ENCODE data around the gene RAB8B. TPM values are rescaled to one million over a fixed set of nuclear protein-coding genes. Genes with fewer than 3 reads are reported as not detected.
"Not testable (repeated sequence)": the region's sequence is repeated elsewhere in the genome, so short reads cannot be mapped to it uniquely, and the experiment has no call there.

RAB8B gene
- total RNA-seq, 3 donors from 2014 or later, result 127 to 166 (median 152) TPM

GRCh38 chr15:63231706-63232105 is 42.3 kb downstream of the RAB8B start:
- no peaks in the 10 kb centered on the region for H3K9me3 Mint-ChIP-seq
- no peak overlapping the region for H3K4me3 Mint-ChIP-seq
- peaks cover 31% of the 10 kb centered on the region for H3K36me3 Mint-ChIP-seq (ENCODE audit: insufficient read depth)
- DNase-seq (no peak), ATAC-seq (no peak)
- no peaks in the 10 kb centered on the region for H3K27me3 Mint-ChIP-seq (ENCODE audit: low read depth)
- peaks cover 77% of the 10 kb centered on the region for H3K4me1 Mint-ChIP-seq (ENCODE audit: low read depth)

GRCh38 chr15:63232405-63232804 is 43.0 kb downstream of the RAB8B start:
- Mint-ChIP-seq H3K36me3 (ENCODE audit: insufficient read depth) (peaks cover 34% of the 10 kb centered on the region), H3K4me3 (no peak overlapping the region), H3K27me3 (ENCODE audit: low read depth) (no peaks in the 10 kb centered on the region), H3K9me3 (no peaks in the 10 kb centered on the region), H3K4me1 (ENCODE audit: low read depth) (peaks cover 78% of the 10 kb centered on the region)
- DNase-seq, result no peak
- ATAC-seq, result no peak

DNA sequence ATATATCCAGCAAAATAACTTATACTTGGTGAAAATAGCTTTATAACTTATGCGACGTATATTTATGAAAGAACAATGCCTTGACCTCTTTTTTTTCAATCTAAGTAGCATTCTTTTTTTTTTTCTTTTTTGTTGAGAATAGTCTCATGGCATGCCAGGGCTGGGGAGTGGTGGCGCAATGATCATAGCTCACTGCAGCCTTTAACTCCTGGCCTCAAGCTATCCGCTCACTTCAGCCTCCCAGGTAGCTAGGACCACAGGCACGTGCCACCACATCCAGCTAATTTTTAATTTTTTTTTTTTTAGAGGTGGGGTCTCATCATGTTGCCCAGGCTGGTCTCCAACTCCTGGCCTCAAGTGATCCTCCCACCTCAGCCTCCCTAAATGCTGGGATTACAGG is 43.5 kb downstream of the RAB8B start:
- Mint-ChIP-seq H3K27me3 (ENCODE audit: low read depth) (no peaks in the 10 kb centered on the region), H3K36me3 (ENCODE audit: insufficient read depth) (peaks cover 33% of the 10 kb centered on the region), H3K4me1 (ENCODE audit: low read depth) (peaks cover 78% of the 10 kb centered on the region), H3K4me3 (no peak overlapping the region), H3K9me3 (no peaks in the 10 kb centered on the region)
- no peak for ATAC-seq
- DNase-seq, result no peak

DNA sequence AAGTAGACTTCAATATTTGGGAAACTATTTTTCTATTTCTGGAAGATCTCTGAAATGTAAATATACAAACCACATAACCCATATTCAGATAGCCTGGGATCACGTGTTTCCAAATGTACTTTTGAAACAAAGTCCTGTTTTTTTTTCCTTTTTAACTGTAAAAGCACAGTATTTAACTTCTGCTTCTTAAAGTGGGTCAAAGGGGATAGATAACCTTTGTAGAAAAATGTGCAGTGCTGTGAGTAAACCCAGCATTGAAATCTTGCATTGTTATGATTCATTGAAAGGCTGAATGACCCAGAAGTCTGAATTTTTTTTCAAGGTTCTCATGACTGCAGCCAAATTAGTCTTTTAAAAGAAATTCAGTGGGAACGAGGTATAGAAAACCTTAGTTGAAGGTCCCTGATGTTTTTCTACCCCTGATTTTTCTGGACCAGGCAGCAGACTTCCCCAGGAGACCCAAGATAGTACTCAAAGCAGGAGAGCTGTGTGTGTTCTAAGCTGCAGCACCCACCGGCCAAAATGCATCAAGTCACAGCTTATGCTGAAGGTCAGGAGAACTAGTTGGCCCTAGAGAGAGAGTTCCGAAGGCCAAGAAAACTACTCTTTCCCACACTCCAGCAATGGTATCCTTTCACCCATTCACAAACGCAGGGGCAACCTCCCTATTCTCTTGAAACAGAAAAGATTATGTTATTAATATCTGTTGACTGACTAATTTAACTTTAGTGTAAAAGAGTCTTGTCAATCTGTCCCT is 44.4 kb downstream of the RAB8B start:
- DNase-seq (no peak), ATAC-seq (peak; percentile 45 to 46)
- Mint-ChIP-seq H3K36me3 (ENCODE audit: insufficient read depth) (peaks cover 27% of the 10 kb centered on the region), H3K9me3 (no peaks in the 10 kb centered on the region), H3K27me3 (ENCODE audit: low read depth) (no peaks in the 10 kb centered on the region), H3K4me3 (peak overlapping the region; percentile 11), H3K4me1 (ENCODE audit: low read depth) (peaks cover 76% of the 10 kb centered on the region)

DNA sequence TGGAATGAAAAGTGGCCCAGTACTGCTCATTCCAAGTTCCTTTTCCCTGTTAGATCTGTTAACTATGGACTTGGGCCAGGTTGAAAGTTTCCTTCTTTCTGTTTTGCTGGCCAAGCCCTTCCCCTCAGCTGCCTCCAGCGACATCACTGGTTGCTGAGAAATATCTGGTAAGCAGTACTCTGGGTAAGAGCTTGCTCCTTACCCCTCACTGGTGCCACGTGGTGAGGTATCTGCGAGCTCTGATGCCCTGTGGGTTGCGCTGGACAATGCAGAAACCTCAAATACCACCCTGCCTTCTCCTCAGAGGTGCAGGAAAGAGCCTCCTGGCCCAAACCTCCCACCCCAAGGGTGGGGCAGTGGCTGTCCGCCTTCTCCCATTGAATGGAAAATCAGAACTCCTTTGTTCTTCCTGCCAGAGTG is 45.1 kb downstream of the RAB8B start:
- Mint-ChIP-seq H3K27me3 (ENCODE audit: low read depth) (no peaks in the 10 kb centered on the region), H3K4me1 (ENCODE audit: low read depth) (peaks cover 75% of the 10 kb centered on the region), H3K9me3 (no peaks in the 10 kb centered on the region), H3K4me3 (no peak overlapping the region), H3K36me3 (ENCODE audit: insufficient read depth) (peaks cover 25% of the 10 kb centered on the region)
- DNase-seq (no peak), ATAC-seq (no peak)

DNA sequence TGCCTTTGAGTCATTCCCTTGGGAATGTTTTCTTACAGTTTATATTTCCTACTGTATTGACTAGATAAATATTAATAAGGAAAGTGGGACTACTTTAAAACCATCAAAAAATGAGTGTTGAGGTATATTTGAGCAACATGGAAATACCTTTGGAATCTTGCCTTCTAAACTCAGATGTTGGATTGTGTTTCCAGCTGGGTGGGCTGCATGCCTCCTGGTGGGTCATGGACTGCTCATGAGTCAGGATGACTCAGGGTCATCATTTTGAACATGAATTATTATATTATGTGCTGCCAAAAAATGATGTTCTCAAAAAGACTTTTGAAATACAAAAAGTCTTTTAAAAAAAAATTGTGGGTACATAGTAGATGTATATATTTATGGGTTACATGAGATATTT is 46.9 kb downstream of the RAB8B start:
- DNase-seq (no peak), ATAC-seq (no peak)
- H3K4me3 Mint-ChIP-seq, result no peak overlapping the region
- H3K27me3 Mint-ChIP-seq (ENCODE audit: low read depth), result no peaks in the 10 kb centered on the region
- H3K4me1 Mint-ChIP-seq (ENCODE audit: low read depth), result peaks cover 70% of the 10 kb centered on the region
- H3K36me3 Mint-ChIP-seq (ENCODE audit: insufficient read depth), result peaks cover 29% of the 10 kb centered on the region
- H3K9me3 Mint-ChIP-seq, result no peaks in the 10 kb centered on the region

GRCh38 chr15:63237086-63237485 is 47.7 kb downstream of the RAB8B start:
- ATAC-seq; H3K27me3 Mint-ChIP-seq (ENCODE audit: low read depth); H3K4me3 Mint-ChIP-seq; H3K9me3 Mint-ChIP-seq; DNase-seq: not testable (repeated sequence)
- Mint-ChIP-seq H3K36me3 (ENCODE audit: insufficient read depth) (peaks cover 33% of the 10 kb centered on the region), H3K4me1 (ENCODE audit: low read depth) (peaks cover 67% of the 10 kb centered on the region)

DNA sequence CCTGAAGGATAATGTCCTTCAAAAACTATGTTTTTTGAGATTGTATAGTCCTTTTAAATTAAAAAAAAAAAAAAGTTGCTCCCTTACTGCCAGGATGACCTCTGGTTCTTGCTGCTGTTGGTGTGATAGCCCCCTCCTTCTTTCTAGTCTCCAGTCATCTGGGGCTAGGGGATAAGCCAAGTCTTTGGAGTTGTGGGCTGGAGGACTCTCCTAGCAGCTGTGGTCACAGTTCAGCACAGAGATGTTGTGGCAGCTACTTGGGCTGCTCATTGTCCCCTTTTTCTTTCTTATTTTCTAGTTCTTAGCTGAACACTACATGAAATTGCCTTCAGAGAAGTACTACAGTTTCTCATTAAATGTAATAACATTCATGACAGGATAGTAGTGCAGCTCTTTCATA is 48.8 kb downstream of the RAB8B start:
- DNase-seq (no peak), ATAC-seq (no peak)
- Mint-ChIP-seq H3K4me3 (no peak overlapping the region), H3K36me3 (ENCODE audit: insufficient read depth) (peaks cover 38% of the 10 kb centered on the region), H3K4me1 (ENCODE audit: low read depth) (peaks cover 65% of the 10 kb centered on the region), H3K9me3 (no peaks in the 10 kb centered on the region), H3K27me3 (ENCODE audit: low read depth) (no peaks in the 10 kb centered on the region)

GRCh38 chr15:63238796-63239195 is 49.4 kb downstream of the RAB8B start:
- H3K9me3 Mint-ChIP-seq, result no peaks in the 10 kb centered on the region
- peaks cover 65% of the 10 kb centered on the region for H3K4me1 Mint-ChIP-seq (ENCODE audit: low read depth)
- no peak overlapping the region for H3K4me3 Mint-ChIP-seq
- ATAC-seq (peak; percentile 66 to 75), DNase-seq (no peak)
- peaks cover 45% of the 10 kb centered on the region for H3K36me3 Mint-ChIP-seq (ENCODE audit: insufficient read depth)
- no peaks in the 10 kb centered on the region for H3K27me3 Mint-ChIP-seq (ENCODE audit: low read depth)

DNA sequence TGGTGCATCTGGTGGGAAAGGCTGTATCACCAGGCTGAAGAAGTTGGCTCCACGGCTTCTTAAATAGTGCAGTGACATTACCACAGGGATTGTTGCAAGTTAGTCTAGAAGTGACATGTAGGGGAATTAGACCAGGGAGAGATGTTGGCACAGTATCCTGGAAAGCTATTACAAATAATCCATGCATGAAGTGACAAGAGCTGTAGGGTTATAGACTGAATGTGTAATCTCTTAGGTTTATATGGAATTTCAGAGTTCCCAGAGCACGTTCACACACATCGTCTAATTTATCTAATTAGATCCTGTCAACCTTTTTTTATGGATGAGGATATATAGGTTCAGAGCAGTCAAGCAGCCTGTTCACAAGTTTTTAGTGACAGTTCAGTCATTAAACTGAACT is 50.7 kb downstream of the RAB8B start:
- no peak for ATAC-seq
- H3K4me3 Mint-ChIP-seq, result no peak overlapping the region
- DNase-seq, result no peak
- H3K36me3 Mint-ChIP-seq (ENCODE audit: insufficient read depth), result peaks cover 48% of the 10 kb centered on the region
- no peaks in the 10 kb centered on the region for H3K27me3 Mint-ChIP-seq (ENCODE audit: low read depth)
- peaks cover 65% of the 10 kb centered on the region for H3K4me1 Mint-ChIP-seq (ENCODE audit: low read depth)
- H3K9me3 Mint-ChIP-seq, result no peaks in the 10 kb centered on the region

- Mint-ChIP-seq H3K27me3 (ENCODE audit: low read depth) (no peaks in the 10 kb centered on the region), H3K9me3 (no peaks in the 10 kb centered on the region), H3K4me1 (ENCODE audit: low read depth) (peaks cover 65% of the 10 kb centered on the region), H3K4me3 (no peak overlapping the region), H3K36me3 (ENCODE audit: insufficient read depth) (peaks cover 52% of the 10 kb centered on the region)
- DNase-seq (no peak), ATAC-seq (no peak)
Observed at GRCh38 chr15:63241316-63241715, 51.9 kb downstream of the RAB8B start.

GRCh38 chr15:63243101-63243500 is 53.7 kb downstream of the RAB8B start:
- H3K4me3 Mint-ChIP-seq, result no peak overlapping the region
- peaks cover 62% of the 10 kb centered on the region for H3K4me1 Mint-ChIP-seq (ENCODE audit: low read depth)
- H3K36me3 Mint-ChIP-seq (ENCODE audit: insufficient read depth), result peaks cover 52% of the 10 kb centered on the region
- no peaks in the 10 kb centered on the region for H3K9me3 Mint-ChIP-seq
- ATAC-seq (no peak), DNase-seq (no peak)
- H3K27me3 Mint-ChIP-seq (ENCODE audit: low read depth), result no peaks in the 10 kb centered on the region

- Mint-ChIP-seq H3K4me1 (ENCODE audit: low read depth) (peaks cover 59% of the 10 kb centered on the region), H3K27me3 (ENCODE audit: low read depth) (no peaks in the 10 kb centered on the region), H3K36me3 (ENCODE audit: insufficient read depth) (peaks cover 55% of the 10 kb centered on the region), H3K9me3 (no peaks in the 10 kb centered on the region), H3K4me3 (no peak overlapping the region)
- DNase-seq (no peak), ATAC-seq (peak; percentile 50 to 58)
Observed at GRCh38 chr15:63243776-63244175, 54.4 kb downstream of the RAB8B start.

DNA sequence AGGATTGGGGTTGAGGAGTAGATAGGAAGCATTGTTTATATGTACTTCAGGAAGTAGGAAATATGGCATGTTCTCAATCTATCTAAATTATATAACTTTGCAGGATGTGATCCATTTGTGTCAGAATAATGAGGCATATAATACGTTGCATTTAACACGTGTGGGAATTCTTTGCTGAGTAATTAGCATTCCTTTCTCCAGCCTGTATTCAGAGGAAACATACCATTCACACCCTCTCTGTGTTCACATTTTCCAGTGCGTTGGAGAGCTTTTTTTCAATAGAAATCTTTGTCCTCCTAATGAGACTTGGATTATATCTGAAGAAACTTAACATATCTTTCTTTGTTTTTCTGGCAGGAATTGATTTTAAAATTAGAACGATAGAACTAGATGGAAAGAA is 55.0 kb downstream of the RAB8B start:
- no peaks in the 10 kb centered on the region for H3K27me3 Mint-ChIP-seq (ENCODE audit: low read depth)
- H3K4me3 Mint-ChIP-seq, result no peak overlapping the region
- ATAC-seq, result no peak
- H3K9me3 Mint-ChIP-seq, result no peaks in the 10 kb centered on the region
- H3K36me3 Mint-ChIP-seq (ENCODE audit: insufficient read depth), result peaks cover 60% of the 10 kb centered on the region
- peaks cover 57% of the 10 kb centered on the region for H3K4me1 Mint-ChIP-seq (ENCODE audit: low read depth)
- no peak for DNase-seq

- Mint-ChIP-seq H3K27me3 (ENCODE audit: low read depth) (no peaks in the 10 kb centered on the region), H3K36me3 (ENCODE audit: insufficient read depth) (peaks cover 60% of the 10 kb centered on the region), H3K9me3 (no peaks in the 10 kb centered on the region), H3K4me1 (ENCODE audit: low read depth) (peaks cover 53% of the 10 kb centered on the region), H3K4me3 (no peak overlapping the region)
- ATAC-seq, result peak; percentile 57 to 67
- no peak for DNase-seq
Observed at GRCh38 chr15:63244976-63245645, 55.7 kb downstream of the RAB8B start.
